GM12874 (cell line): ENCODE measurements around the gene TMEM42.

Experiments used
- CTCF ChIP-seq: IDR thresholded peaks from 2 replicates; pipeline ENCODE4 v1.5.1; 2011; ENCODE audit warnings: low read depth, mild to moderate bottlenecking, control low read depth, low read length, moderate library complexity; ENCODE audit not compliant: insufficient read depth

The TMEM42 gene

GRCh38 chr3:44892689-44893088, 31.0 kb downstream of the TMEM42 start:
- TF ChIP-seq CTCF = no peak

- no peak for TF ChIP-seq CTCF
These were observed 31.4 kb downstream of the TMEM42 start for GRCh38 chr3:44893097-44893496.

- no peak for TF ChIP-seq CTCF
These were observed 32.8 kb downstream of the TMEM42 start for GRCh38 chr3:44894485-44894884.

- no peak for TF ChIP-seq CTCF
These were observed 34.7 kb downstream of the TMEM42 start for GRCh38 chr3:44896440-44896839.

- no peak for TF ChIP-seq CTCF
These were observed 38.1 kb downstream of the TMEM42 start for GRCh38 chr3:44899683-44900367.

- no peak for TF ChIP-seq CTCF
These were observed 40.9 kb downstream of the TMEM42 start for GRCh38 chr3:44902628-44903027.

- TF ChIP-seq CTCF = no peak
These were observed 41.6 kb downstream of the TMEM42 start for GRCh38 chr3:44903314-44903713.
